Endothelial cell of umbilical vein (primary cell): Measurements from ENCODE around the gene NEDD4. TPM values are rescaled to one million over a fixed set of nuclear protein-coding genes. Genes with fewer than 3 reads are reported as not detected.
A peak's percentile ranks its signal among the peaks of the same experiment; 100 is the strongest.

ENCODE experiments used
- BruUV-seq: library from RNA; stranded (reverse); fragments of 400-500 nt; replicated peaks from 2 replicates; lab custom pipeline; 2021; lab: Mats Ljungman, UMichigan
- CTCF ChIA-PET: fragments of 300-600, 350-600 bp; sonication (Branson Sonifier 250); formaldehyde crosslinking; loops from one replicate; lab custom pipeline; 2021; ENCODE audit warnings: antibody characterized with exemption, inconsistent platforms; lab: Charles Lee
- POLR2A ChIA-PET: fragments of 300-600, 350-600 bp; sonication (Branson Sonifier 250); formaldehyde crosslinking; loops from one replicate; lab custom pipeline; 2021; ENCODE audit warnings: antibody characterized with exemption, inconsistent platforms; lab: Charles Lee
- DNase-seq: peaks from one replicate; pipeline ENCODE4 v3.0.0-alpha.2; 2011; ENCODE audit warnings: low read depth, low spot score
- FAIRE-seq: peaks from 2 replicates; lab custom pipeline; 2011; peaks lifted over from hg19 to GRCh38; lab: Jason Lieb, UNC
- H2AFZ ChIP-seq: 2 replicates; pipeline ENCODE4 v1.6.0; 2012; ENCODE audit warnings: low read depth, low read length, control low read depth, inconsistent platforms
- H3K27ac ChIP-seq: 2 replicates; pipeline ENCODE4 v1.5.1; 2011; ENCODE audit warnings: low read depth, mild to moderate bottlenecking, control low read depth, low read length, moderate library complexity; ENCODE audit not compliant: insufficient read depth
- H3K27me3 ChIP-seq, 2 experiments: 2 replicates each; pipeline versions ENCODE4 v1.6.0 to v1.6.1; 2011; ENCODE audit warnings: low read length in 2 of 2, mixed read lengths in 1 of 2; ENCODE audit not compliant: control insufficient read depth in 2 of 2, insufficient read depth in 2 of 2
- H3K36me3 ChIP-seq, 2 experiments: 2 replicates in 1 of 2; 3 replicates in 1 of 2; pipeline ENCODE4 v1.5.1; 2011; ENCODE audit warnings: low read length in 2 of 2, mild to moderate bottlenecking in 1 of 2, moderate library complexity in 1 of 2; ENCODE audit not compliant: control insufficient read depth in 2 of 2, insufficient read depth in 2 of 2; ENCODE audit errors: extremely low read depth in 1 of 2
- H3K4me1 ChIP-seq: 3 replicates; pipeline ENCODE4 v1.5.1; 2011; ENCODE audit warnings: mild to moderate bottlenecking, low read length; ENCODE audit not compliant: control insufficient read depth, insufficient read depth; ENCODE audit errors: extremely low read depth
- H3K4me2 ChIP-seq: 2 replicates; pipeline ENCODE4 v1.6.1; 2011; ENCODE audit warnings: low read length, control low read depth, mixed read lengths; ENCODE audit not compliant: insufficient read depth
- H3K4me3 ChIP-seq, 3 experiments: fragments of 200-600 bp in 1 of 3; sonication (generic), shearing (Covaris generic) in 1 of 3; replicated peaks in 1 of 3; 2 replicates each; pipeline ENCODE4 v1.5.1; 2011 to 2016; ENCODE audit warnings: control low read depth in 3 of 3, low read length in 3 of 3, mild to moderate bottlenecking in 2 of 3, inconsistent platforms in 1 of 3, low read depth in 1 of 3, moderate library complexity in 1 of 3; ENCODE audit not compliant: insufficient read depth in 1 of 3
- H3K79me2 ChIP-seq: 2 replicates; pipeline ENCODE4 v1.6.0; 2012; ENCODE audit warnings: low read length, inconsistent platforms; ENCODE audit not compliant: control insufficient read depth, insufficient read depth
- H3K9ac ChIP-seq: replicated peaks from 2 replicates; pipeline ENCODE3; 2011; ENCODE audit warnings: low read length, control low read depth; ENCODE audit not compliant: insufficient read depth; ENCODE audit errors: extremely low read depth
- H3K9me1 ChIP-seq: replicated peaks from 3 replicates; pipeline ENCODE4 v1.6.0; 2011; ENCODE audit warnings: mild to moderate bottlenecking, low read length; ENCODE audit not compliant: control insufficient read depth, insufficient read depth; ENCODE audit errors: extremely low read depth
- H3K9me3 ChIP-seq: replicated peaks from 2 replicates; pipeline ENCODE4 v1.5.1; 2012; ENCODE audit warnings: low read length, inconsistent platforms; ENCODE audit not compliant: control insufficient read depth, insufficient read depth
- H4K20me1 ChIP-seq: replicated peaks from 2 replicates; pipeline ENCODE3; 2011; ENCODE audit warnings: mild to moderate bottlenecking, low read length; ENCODE audit not compliant: control insufficient read depth, insufficient read depth; ENCODE audit errors: extremely low read depth
- EZH2 ChIP-seq: IDR thresholded peaks from 2 replicates; pipeline ENCODE4 v1.6.1; 2012; ENCODE audit warnings: borderline replicate concordance, low read depth, mild to moderate bottlenecking, moderate library complexity, low read length, inconsistent platforms; ENCODE audit not compliant: severe bottlenecking
- GATA2 ChIP-seq: IDR thresholded peaks from 2 replicates; pipeline ENCODE4 v1.7.0; 2011; ENCODE audit warnings: low read depth, mild to moderate bottlenecking, moderate library complexity, mixed read lengths, low read length; ENCODE audit not compliant: insufficient read length, insufficient read depth
- MAX ChIP-seq: IDR thresholded peaks from 2 replicates; pipeline ENCODE4 v1.6.1; 2011; ENCODE audit not compliant: insufficient read depth, insufficient read length
- POLR2AphosphoS5 ChIP-seq: IDR thresholded peaks from 2 replicates; pipeline ENCODE4 v1.6.1; 2012; ENCODE audit warnings: low read depth, mild to moderate bottlenecking, control low read depth, low read length, moderate library complexity; ENCODE audit not compliant: insufficient read depth
- dilution Hi-C: fragments of 300-500 bp; cut with MboI; formaldehyde crosslinking; loops from one replicate; pipeline ENCODE4 v1.15.0; 2019; ENCODE audit warnings: low sequenced_read_pairs; ENCODE audit not compliant: extremely low pct_ligation_motif_present
- intact Hi-C: fragments of 100-400 bp; cut with micrococcal nuclease; formaldehyde crosslinking; loops from one replicate; pipeline ENCODE4 v1.10.0; 2022
- polyA plus RNA-seq, 4 experiments: library from polyadenylated mRNA; depleted of rRNA in 3 of 4; stranded (reverse) in 3 of 4; unstranded in 1 of 4; fragments of >200 nt; gene quantifications; 2 replicates each; pipeline versions ENCODE4 v1.2.1 to v1.2.3, GENCODE V29; 2011 to 2012; ENCODE audit warnings: missing spikeins in 1 of 4
- total RNA-seq: library from RNA; stranded (reverse); gene quantifications from 2 replicates; pipeline ENCODE4 v1.2.3, GENCODE V29; 2021
- TF ChIP-seq, protein P1 (sequence below), 2 donors: IDR thresholded peaks; 1 replicate in 1 of 2; 2 replicates in 1 of 2; pipeline ENCODE4 v1.5.1; 2011; ENCODE audit warnings: low read length in 2 of 2, mild to moderate bottlenecking in 2 of 2, moderate library complexity in 2 of 2, control low read depth in 1 of 2, inconsistent platforms in 1 of 2, low read depth in 1 of 2; ENCODE audit not compliant: insufficient read depth in 1 of 2; ENCODE audit errors: extremely low read depth in 1 of 2

NEDD4 gene
- total and polyA plus RNA-seq, 2 donors (not counting 3 experiments of a cell fraction or from before 2014, with no cell fraction given), result 9.2 to 39.0 TPM

DNA sequence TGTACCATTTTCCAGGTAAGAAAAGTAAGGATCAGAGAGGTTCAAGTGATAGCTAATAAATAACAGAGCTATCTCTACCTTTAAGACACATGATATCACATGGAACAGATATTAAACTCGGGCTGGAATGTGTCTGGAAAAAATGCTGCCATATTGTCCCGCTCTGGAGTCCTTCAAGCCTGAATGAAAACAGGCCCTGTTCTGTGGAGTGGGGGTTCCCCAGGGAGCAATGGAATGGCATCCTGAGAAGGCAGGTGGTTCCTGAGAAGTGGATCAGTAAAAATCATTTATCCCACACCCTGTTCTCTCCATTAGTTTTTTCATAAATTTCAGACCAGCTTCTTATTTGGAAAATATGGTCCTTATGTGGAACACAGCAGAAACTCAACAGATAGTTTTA lies 193.2 kb downstream of the NEDD4 start:
- DNase-seq (no peak), FAIRE-seq (no peak)
- H3K9me3 ChIP-seq, result no peaks in the 10 kb centered on the region
- H4K20me1 ChIP-seq, result no peaks in the 10 kb centered on the region
- no peaks in the 10 kb centered on the region for H3K9me1 ChIP-seq
- H3K36me3 ChIP-seq, result no peaks in the 10 kb centered on the region
- ChIA-PET POLR2A (no interaction called here), CTCF (interaction anchor here (0.8 to 7.9 kb wide), 13 partner anchors 9 to 361 kb away, joined by 3 to 126 read pairs (median 5); no protein-coding TSS in a partner anchor)
- no peaks in the 10 kb centered on the region for H3K4me1 ChIP-seq
- H3K27me3 ChIP-seq, result peaks cover 5 to 9% of the 10 kb centered on the region in 2 experiments
- H3K4me2 ChIP-seq, result no peak overlapping the region
- intact Hi-C loops, result loop anchor here (5.0 kb wide), 1 partner anchor 117 kb away; no protein-coding TSS in a partner anchor
- dilution Hi-C loops, result no loop called here
- H3K27ac ChIP-seq, result no peak overlapping the region
- H3K79me2 ChIP-seq, result no peaks in the 10 kb centered on the region
- no peak overlapping the region for H3K9ac ChIP-seq
- BruUV-seq, result no TSS peak
- H3K4me3 ChIP-seq, result no peak overlapping the region
- TF ChIP-seq POLR2AphosphoS5 (no peak), GATA2 (no peak), MAX (no peak)
- peak overlapping the region; percentile 100 for H2AFZ ChIP-seq

GRCh38 chr15:55799291-55800212 lies 193.9 kb downstream of the NEDD4 start:
- Histone ChIP-seq H2AFZ (peak overlapping the region; percentile 100), H3K9me3 (no peaks in the 10 kb centered on the region), H3K79me2 (no peaks in the 10 kb centered on the region), H3K4me1 (no peaks in the 10 kb centered on the region), H3K27me3 (peaks cover 5 to 7% of the 10 kb centered on the region in 2 experiments), H4K20me1 (no peaks in the 10 kb centered on the region), H3K9me1 (no peaks in the 10 kb centered on the region), H3K36me3 (no peaks in the 10 kb centered on the region), H3K27ac (no peak overlapping the region), H3K4me3 (no peak overlapping the region), H3K9ac (no peak overlapping the region), H3K4me2 (no peak overlapping the region)
- intact Hi-C loops, result loop anchor here (1.0 to 5.0 kb wide), 3 partner anchors 118 to 273 kb away; no protein-coding TSS in a partner anchor
- TF ChIP-seq, protein P1, sequence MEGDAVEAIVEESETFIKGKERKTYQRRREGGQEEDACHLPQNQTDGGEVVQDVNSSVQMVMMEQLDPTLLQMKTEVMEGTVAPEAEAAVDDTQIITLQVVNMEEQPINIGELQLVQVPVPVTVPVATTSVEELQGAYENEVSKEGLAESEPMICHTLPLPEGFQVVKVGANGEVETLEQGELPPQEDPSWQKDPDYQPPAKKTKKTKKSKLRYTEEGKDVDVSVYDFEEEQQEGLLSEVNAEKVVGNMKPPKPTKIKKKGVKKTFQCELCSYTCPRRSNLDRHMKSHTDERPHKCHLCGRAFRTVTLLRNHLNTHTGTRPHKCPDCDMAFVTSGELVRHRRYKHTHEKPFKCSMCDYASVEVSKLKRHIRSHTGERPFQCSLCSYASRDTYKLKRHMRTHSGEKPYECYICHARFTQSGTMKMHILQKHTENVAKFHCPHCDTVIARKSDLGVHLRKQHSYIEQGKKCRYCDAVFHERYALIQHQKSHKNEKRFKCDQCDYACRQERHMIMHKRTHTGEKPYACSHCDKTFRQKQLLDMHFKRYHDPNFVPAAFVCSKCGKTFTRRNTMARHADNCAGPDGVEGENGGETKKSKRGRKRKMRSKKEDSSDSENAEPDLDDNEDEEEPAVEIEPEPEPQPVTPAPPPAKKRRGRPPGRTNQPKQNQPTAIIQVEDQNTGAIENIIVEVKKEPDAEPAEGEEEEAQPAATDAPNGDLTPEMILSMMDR (IDR thresholded peaks at IDR 0.05; ENCODE audit: extremely low read depth in 1 of 2, insufficient read depth in 1 of 2, low read depth in 1 of 2, low read length in 2 of 2), result peak; percentile 72
- TF ChIP-seq EZH2, result no peak
- BruUV-seq, result no TSS peak
- dilution Hi-C loops, result no loop called here
- peak; percentile 97 for FAIRE-seq
- DNase-seq, result peak; percentile 69
- POLR2A ChIA-PET, result no interaction called here
- CTCF ChIA-PET, result interaction anchor here (0.7 to 7.9 kb wide), 14 partner anchors 10 to 302 kb away, joined by 3 to 126 read pairs (median 5); no protein-coding TSS in a partner anchor
